Loucy (cell line): ENCODE data around the gene PI4KA.

Source experiments
- H2AFZ ChIP-seq: fragments of 200-600 bp; sonication (generic); 2 replicates; pipeline ENCODE4 v1.6.0; 2016; ENCODE audit warnings: antibody characterized with exemption, mild to moderate bottlenecking, low read length, moderate library complexity
- H3F3A ChIP-seq: fragments of 200-600 bp; 2 replicates; pipeline ENCODE4 v1.6.0; 2016; ENCODE audit warnings: antibody characterized with exemption, low read depth, mild to moderate bottlenecking
- H3K27me3 ChIP-seq: fragments of 200-600 bp; sonication (generic); 2 replicates; pipeline ENCODE4 v1.6.1; 2014; ENCODE audit warnings: low read length, mild to moderate bottlenecking; ENCODE audit not compliant: insufficient read depth, poor library complexity, severe bottlenecking
- H3K36me3 ChIP-seq: fragments of 200-600 bp; sonication (generic); 2 replicates; pipeline ENCODE4 v1.6.1; 2016; ENCODE audit warnings: low read length; ENCODE audit not compliant: insufficient read depth
- H3K4me1 ChIP-seq: fragments of 200-600 bp; sonication (generic); 2 replicates; pipeline ENCODE4 v1.5.1; 2014; ENCODE audit warnings: low read length, mild to moderate bottlenecking; ENCODE audit not compliant: insufficient read depth, poor library complexity, severe bottlenecking
- H3K4me2 ChIP-seq: fragments of 200-600 bp; sonication (generic); 2 replicates; pipeline ENCODE4 v1.6.0; 2014; ENCODE audit warnings: antibody characterized with exemption, low read length, low read depth, mild to moderate bottlenecking; ENCODE audit not compliant: poor library complexity, severe bottlenecking
- H3K4me3 ChIP-seq: fragments of 200-600 bp; sonication (generic); 2 replicates; pipeline ENCODE4 v1.5.1; 2014; ENCODE audit warnings: low read length, mild to moderate bottlenecking, mixed read lengths; ENCODE audit not compliant: poor library complexity, severe bottlenecking
- H3K79me2 ChIP-seq: fragments of 200-600 bp; sonication (generic); 2 replicates; pipeline ENCODE4 v1.6.1; 2014; ENCODE audit warnings: low read length; ENCODE audit not compliant: insufficient read depth
- H3K9ac ChIP-seq: fragments of 200-600 bp; sonication (generic); 2 replicates; pipeline ENCODE4 v1.6.0; 2014; ENCODE audit warnings: mild to moderate bottlenecking, low read depth, low read length, moderate library complexity; ENCODE audit not compliant: poor library complexity, severe bottlenecking
- H3K9me2 ChIP-seq: fragments of 200-600 bp; sonication (generic); replicated peaks from 2 replicates; pipeline ENCODE4 v1.6.1; 2016; ENCODE audit warnings: low read depth, low read length, mixed read lengths
- H3K9me3 ChIP-seq: fragments of 200-600 bp; sonication (generic); 2 replicates; pipeline ENCODE4 v1.6.1; 2014; ENCODE audit warnings: mild to moderate bottlenecking, antibody characterized with exemption, low read length, low read depth; ENCODE audit not compliant: insufficient read depth
- H4K20me1 ChIP-seq: fragments of 200-600 bp; sonication (generic); 2 replicates; pipeline ENCODE4 v1.6.0; 2014; ENCODE audit warnings: antibody characterized with exemption, low read length, mild to moderate bottlenecking; ENCODE audit not compliant: insufficient read depth, poor library complexity, severe bottlenecking
- CTCF ChIP-seq: fragments of 200-600 bp; sonication (generic); conservative IDR thresholded peaks from 2 replicates; pipeline ENCODE4 v1.5.1; 2014; ENCODE audit warnings: mild to moderate bottlenecking, antibody characterized with exemption, low read length
- EZH2phosphoT487 ChIP-seq: fragments of 200-600 bp; IDR thresholded peaks from 2 replicates; pipeline ENCODE4 v1.6.1; 2018; ENCODE audit warnings: antibody characterized with exemption, mild to moderate bottlenecking, moderate library complexity, borderline replicate concordance

The PI4KA gene

GRCh38 chr22:20674998-20675397 lies 183.6 kb downstream of the PI4KA start:
- Histone ChIP-seq H4K20me1 (no peaks in the 10 kb centered on the region), H3K36me3 (no peaks in the 10 kb centered on the region), H3K9ac (no peak overlapping the region), H3K4me1 (no peaks in the 10 kb centered on the region), H3K9me3 (no peaks in the 10 kb centered on the region), H3K4me2 (no peak overlapping the region), H3K27me3 (peaks cover 5% of the 10 kb centered on the region), H2AFZ (no peak overlapping the region), H3K79me2 (no peaks in the 10 kb centered on the region), H3F3A (no peaks in the 10 kb centered on the region), H3K4me3 (no peak overlapping the region), H3K9me2 (no peaks in the 10 kb centered on the region)
- no peak for TF ChIP-seq EZH2phosphoT487
- no peak for TF ChIP-seq CTCF

GRCh38 chr22:20673295-20674195 lies 185.1 kb downstream of the PI4KA start:
- no peaks in the 10 kb centered on the region for H3K9me3 ChIP-seq
- no peak overlapping the region for H3K9ac ChIP-seq
- H3F3A ChIP-seq, result no peaks in the 10 kb centered on the region
- no peak for TF ChIP-seq EZH2phosphoT487
- TF ChIP-seq CTCF, result no peak
- H3K79me2 ChIP-seq, result no peaks in the 10 kb centered on the region
- H2AFZ ChIP-seq, result no peak overlapping the region
- H3K4me1 ChIP-seq, result no peaks in the 10 kb centered on the region
- H3K36me3 ChIP-seq, result no peaks in the 10 kb centered on the region
- no peaks in the 10 kb centered on the region for H4K20me1 ChIP-seq
- H3K9me2 ChIP-seq, result no peaks in the 10 kb centered on the region
- H3K27me3 ChIP-seq, result peaks cover 5% of the 10 kb centered on the region
- no peak overlapping the region for H3K4me3 ChIP-seq
- H3K4me2 ChIP-seq, result no peak overlapping the region

- Histone ChIP-seq H3K27me3 (peaks cover 5% of the 10 kb centered on the region), H4K20me1 (no peaks in the 10 kb centered on the region), H3K36me3 (no peaks in the 10 kb centered on the region), H3K9ac (no peak overlapping the region), H3F3A (no peaks in the 10 kb centered on the region), H3K4me2 (no peak overlapping the region), H3K4me3 (no peak overlapping the region), H3K79me2 (no peaks in the 10 kb centered on the region), H3K4me1 (no peaks in the 10 kb centered on the region), H3K9me3 (no peaks in the 10 kb centered on the region), H3K9me2 (no peaks in the 10 kb centered on the region), H2AFZ (no peak overlapping the region)
- no peak for TF ChIP-seq EZH2phosphoT487
- TF ChIP-seq CTCF, result no peak
Observed at GRCh38 chr22:20672732-20673131, 185.9 kb downstream of the PI4KA start.
